ENCODE measurements around the gene TBC1D22A.

Gene TBC1D22A

DNA sequence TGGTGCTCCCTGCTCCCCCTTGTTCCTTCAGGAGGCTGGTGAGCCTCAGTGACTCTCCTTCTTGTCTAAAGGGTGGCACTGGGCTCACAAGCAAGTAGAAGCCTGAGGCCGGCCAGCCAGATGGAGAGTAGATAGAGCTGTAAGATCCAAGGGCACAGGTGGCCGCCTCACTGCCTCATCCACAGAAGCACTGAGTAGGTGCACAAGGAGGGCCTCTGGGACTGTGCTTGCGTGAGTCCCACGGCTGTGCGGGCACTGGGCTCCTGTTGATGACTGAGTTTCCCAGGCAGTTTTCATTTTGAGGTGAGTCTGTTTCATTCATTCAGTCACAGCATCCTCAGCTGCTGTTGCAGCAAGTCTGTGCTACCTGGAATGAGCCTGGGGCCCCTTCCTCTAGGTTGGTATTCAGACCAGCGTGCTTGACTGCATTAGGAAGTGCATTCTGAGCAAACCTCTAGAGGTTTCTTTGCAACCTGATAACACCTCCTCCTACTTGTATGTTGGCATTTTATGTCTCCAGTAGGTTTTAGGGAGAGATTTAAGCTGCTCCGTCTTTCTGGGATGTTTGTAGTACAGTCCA is 184.0 kb downstream of the TBC1D22A start:
- H3K27ac ChIP-seq (ENCODE audit: low read depth, low read length, poor library complexity, severe bottlenecking), result no peak overlapping the region
- H3K36me3 ChIP-seq (ENCODE audit: insufficient read depth, low read length), result peaks cover 15% of the 10 kb centered on the region; the same call in 1 of the 2 replicates
- no peaks in the 10 kb centered on the region for H3F3A ChIP-seq (ENCODE audit: insufficient read depth, low read length)
- no peaks in the 10 kb centered on the region for H4K20me1 ChIP-seq (ENCODE audit: insufficient read depth, low read length)
- H2AFZ ChIP-seq (ENCODE audit: low read length), result no peak overlapping the region
- H3K4me2 ChIP-seq (ENCODE audit: low read length), result no peak overlapping the region
- no peaks in the 10 kb centered on the region for H3K27me3 ChIP-seq (ENCODE audit: insufficient read depth, low read length)
- no peaks in the 10 kb centered on the region for H3K9me3 ChIP-seq (ENCODE audit: low read length)
- no peaks in the 10 kb centered on the region for H3K4me1 ChIP-seq (ENCODE audit: insufficient read depth, low read length, severe bottlenecking)
- H3K79me2 ChIP-seq (ENCODE audit: insufficient read depth, low read length), result no peaks in the 10 kb centered on the region; the same call in 1 of the 2 replicates
- no peak for TF ChIP-seq EZH2 (IDR thresholded peaks at IDR 0.05; ENCODE audit: borderline replicate concordance, low read length)
- TF ChIP-seq CTCF (IDR thresholded peaks at IDR 0.05; ENCODE audit: low read length), result no peak
- H3K9ac ChIP-seq (ENCODE audit: low read length), result no peak overlapping the region
- H3K9me2 ChIP-seq (ENCODE audit: low read depth, low read length), result no peaks in the 10 kb centered on the region
- H3K4me3 ChIP-seq (ENCODE audit: low read depth, low read length, poor library complexity, severe bottlenecking), result no peak overlapping the region

GRCh38 chr22:46947516-46948257 is 185.2 kb downstream of the TBC1D22A start:
- H3K27ac ChIP-seq (ENCODE audit: low read depth, low read length, poor library complexity, severe bottlenecking), result no peak overlapping the region
- H3K9ac ChIP-seq (ENCODE audit: low read length), result no peak overlapping the region
- H3K4me2 ChIP-seq (ENCODE audit: low read length), result no peak overlapping the region
- H4K20me1 ChIP-seq (ENCODE audit: insufficient read depth, low read length), result no peaks in the 10 kb centered on the region
- TF ChIP-seq EZH2 (IDR thresholded peaks at IDR 0.05; ENCODE audit: borderline replicate concordance, low read length), result no peak
- no peaks in the 10 kb centered on the region for H3K4me1 ChIP-seq (ENCODE audit: insufficient read depth, low read length, severe bottlenecking)
- H3K9me2 ChIP-seq (ENCODE audit: low read depth, low read length), result no peaks in the 10 kb centered on the region
- H3K36me3 ChIP-seq (ENCODE audit: insufficient read depth, low read length), result peaks cover 15% of the 10 kb centered on the region; the same call in 1 of the 2 replicates
- no peaks in the 10 kb centered on the region for H3K27me3 ChIP-seq (ENCODE audit: insufficient read depth, low read length)
- H3K4me3 ChIP-seq (ENCODE audit: low read depth, low read length, poor library complexity, severe bottlenecking), result no peak overlapping the region
- no peaks in the 10 kb centered on the region; the same call in 1 of the 2 replicates for H3K79me2 ChIP-seq (ENCODE audit: insufficient read depth, low read length)
- no peaks in the 10 kb centered on the region for H3K9me3 ChIP-seq (ENCODE audit: low read length)
- no peaks in the 10 kb centered on the region for H3F3A ChIP-seq (ENCODE audit: insufficient read depth, low read length)
- H2AFZ ChIP-seq (ENCODE audit: low read length), result no peak overlapping the region

DNA sequence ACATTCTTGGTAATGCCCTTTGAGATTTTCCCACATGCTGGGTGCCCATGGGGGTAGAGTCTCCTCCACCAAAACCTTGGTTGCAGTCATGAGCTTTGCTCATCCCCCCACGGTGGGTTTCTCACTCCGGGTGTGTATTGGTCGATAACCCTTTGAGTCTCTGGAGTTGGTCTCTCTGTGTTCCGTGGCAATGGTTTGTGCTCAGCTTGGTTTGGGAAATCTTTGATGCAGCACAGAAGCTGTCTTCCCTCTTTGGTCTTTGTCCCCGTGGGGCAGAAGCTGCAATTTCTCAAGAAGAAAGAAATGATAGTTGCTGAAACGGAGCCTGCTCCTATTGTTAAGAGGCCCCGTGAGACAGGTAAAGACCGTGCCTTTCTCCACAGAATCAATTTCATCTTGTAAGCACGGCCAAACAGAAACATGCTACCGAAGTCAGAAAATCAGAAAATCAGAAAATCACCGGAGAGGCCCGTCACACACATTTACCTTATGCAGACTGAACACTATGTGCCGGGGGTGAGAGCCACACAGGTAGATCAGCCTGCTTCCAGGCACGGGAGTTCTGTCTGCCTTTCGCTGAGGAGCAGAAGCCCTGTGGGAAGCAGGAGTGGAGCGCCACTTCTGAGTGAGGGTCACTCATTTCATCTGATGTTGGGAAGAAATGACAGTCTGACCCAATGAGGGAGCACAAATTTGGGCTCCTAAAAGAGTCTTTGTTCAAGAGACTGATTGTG is 186.1 kb downstream of the TBC1D22A start:
- Histone ChIP-seq H3K9me3 (ENCODE audit: low read length) (no peaks in the 10 kb centered on the region), H3K79me2 (ENCODE audit: insufficient read depth, low read length) (no peaks in the 10 kb centered on the region; the same call in none of the 2 replicates), H3K4me2 (ENCODE audit: low read length) (no peak overlapping the region), H3K36me3 (ENCODE audit: insufficient read depth, low read length) (peaks cover 15% of the 10 kb centered on the region; the same call in 1 of the 2 replicates), H2AFZ (ENCODE audit: low read length) (no peak overlapping the region), H3K9ac (ENCODE audit: low read length) (no peak overlapping the region), H3K4me3 (ENCODE audit: low read depth, low read length, poor library complexity, severe bottlenecking) (no peak overlapping the region), H3K9me2 (ENCODE audit: low read depth, low read length) (no peaks in the 10 kb centered on the region), H3K4me1 (ENCODE audit: insufficient read depth, low read length, severe bottlenecking) (no peaks in the 10 kb centered on the region), H3K27ac (ENCODE audit: low read depth, low read length, poor library complexity, severe bottlenecking) (no peak overlapping the region), H4K20me1 (ENCODE audit: insufficient read depth, low read length) (no peaks in the 10 kb centered on the region), H3K27me3 (ENCODE audit: insufficient read depth, low read length) (no peaks in the 10 kb centered on the region), H3F3A (ENCODE audit: insufficient read depth, low read length) (no peaks in the 10 kb centered on the region)
- TF ChIP-seq EZH2 (IDR thresholded peaks at IDR 0.05; ENCODE audit: borderline replicate concordance, low read length), result no peak
- no peak for TF ChIP-seq CTCF (IDR thresholded peaks at IDR 0.05; ENCODE audit: low read length)
